ENCODE results near the gene BCR. TPM values are rescaled to one million over a fixed set of nuclear protein-coding genes. Genes with fewer than 3 reads are reported as not detected.

BCR gene
- polyA plus RNA-seq, 6 donors from 2014 or later = 2.6 to 12.1 (median 4.0) TPM; not detected in 1

DNA sequence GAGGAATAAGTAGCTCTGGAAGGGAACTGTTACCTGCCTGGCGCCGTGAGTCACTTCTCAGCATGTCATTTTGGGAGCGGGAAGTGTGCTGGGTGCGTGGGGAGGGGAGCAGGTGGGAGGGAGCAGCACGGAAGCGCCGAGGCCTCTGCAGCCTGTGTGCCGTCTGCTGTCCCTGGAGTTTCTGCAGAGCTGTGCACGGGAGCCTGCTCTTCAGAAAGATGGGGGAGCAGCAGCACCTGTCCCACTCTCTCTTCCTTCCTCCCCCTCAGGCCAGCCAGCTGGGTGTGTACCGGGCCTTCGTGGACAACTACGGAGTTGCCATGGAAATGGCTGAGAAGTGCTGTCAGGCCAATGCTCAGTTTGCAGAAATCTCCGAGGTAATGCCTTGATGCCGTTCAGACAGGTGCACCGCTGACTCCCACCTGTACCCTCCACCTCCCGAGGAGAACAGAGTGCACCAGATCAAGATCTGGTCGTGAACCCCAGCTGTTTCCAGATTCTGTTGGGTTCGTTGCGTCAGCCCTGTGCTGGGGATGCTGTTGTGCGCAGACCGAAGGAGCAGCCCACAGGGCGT, 87.9 kb downstream of the BCR start:
- Mint-ChIP-seq H3K27me3 (no peaks in the 10 kb centered on the region), H3K4me1 (peaks cover 39 to 47% (median 39%) of the 10 kb centered on the region in 3 donors), H3K4me3 (peak overlapping the region in 1 of 8 donors; percentile 1), H3K9me3 (no peaks in the 10 kb centered on the region), H3K36me3 (peaks cover 10 to 11% of the 10 kb centered on the region in 2 donors), H3K27ac (peak overlapping the region in 1 of 6 donors; percentile 29)
- ATAC-seq (ENCODE audit: low read depth in 2 of 2) = no peak
- no peak for DNase-seq

DNA sequence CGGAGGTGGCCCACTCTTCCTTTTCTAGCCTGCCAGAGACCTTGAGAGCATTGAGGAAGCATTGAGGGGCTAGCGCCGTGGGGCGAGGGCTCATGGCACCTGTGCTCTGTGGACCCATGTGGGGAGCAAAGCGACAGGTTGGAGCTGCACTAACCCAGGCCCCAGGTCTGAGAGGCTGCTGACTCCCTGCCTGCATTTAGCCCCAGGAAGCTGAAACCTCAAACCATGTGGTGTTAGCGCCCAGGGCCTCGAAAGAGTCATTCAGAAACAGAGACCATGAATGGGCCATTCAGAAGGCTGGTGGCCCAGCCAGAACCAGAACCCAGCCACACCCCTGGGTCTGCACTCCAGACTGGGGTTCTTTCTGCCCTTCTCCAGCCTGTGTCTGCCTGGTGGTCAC, 88.6 kb downstream of the BCR start:
- Mint-ChIP-seq H3K4me3 (peak overlapping the region in 2 of 8 donors; percentile 80 to 87), H3K36me3 (peaks cover 10 to 14% of the 10 kb centered on the region in 2 donors)

DNA sequence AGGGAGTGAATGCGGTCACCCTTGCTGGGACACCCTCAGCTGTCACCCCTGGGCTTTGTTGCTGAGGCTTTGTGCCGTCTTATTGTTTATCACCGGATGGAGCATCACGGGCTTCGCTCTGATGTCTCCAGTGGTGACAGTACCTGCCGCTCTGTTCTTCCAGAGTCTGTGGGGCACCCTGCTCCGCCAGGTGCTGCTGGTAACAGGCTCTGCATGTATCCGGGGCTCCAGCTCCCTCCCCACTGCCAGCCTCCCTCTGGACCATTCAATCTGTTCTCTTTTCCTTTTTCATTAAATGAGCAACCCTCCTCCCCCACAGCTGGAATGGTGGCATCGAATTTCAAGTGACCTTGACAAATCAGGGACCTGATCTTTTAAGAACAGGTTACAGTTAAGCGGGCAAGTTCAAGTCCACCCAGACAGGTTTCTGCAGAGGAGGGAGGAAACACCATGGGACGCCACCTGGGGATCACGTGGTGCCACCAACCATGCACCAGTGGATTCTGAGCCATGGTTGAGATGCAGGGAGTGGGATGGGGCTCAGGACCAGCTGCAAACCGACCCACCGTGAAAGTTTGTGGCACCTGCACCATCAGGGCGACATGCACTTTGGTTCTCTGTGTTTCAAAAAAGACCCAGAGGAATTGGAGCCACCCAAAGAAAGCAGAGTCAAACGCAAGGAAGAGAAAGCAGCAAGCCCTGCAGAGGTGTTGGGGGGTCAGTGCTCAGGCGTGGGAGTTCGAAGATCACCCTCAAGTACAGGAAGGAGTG, 89.3 kb downstream of the BCR start:
- ATAC-seq (ENCODE audit: low read depth in 2 of 2) (peak; percentile 87 to 89), DNase-seq (peak; percentile 77)
- no peaks in the 10 kb centered on the region for H3K27me3 Mint-ChIP-seq
- H3K4me3 Mint-ChIP-seq = peak overlapping the region; percentile 42 to 87 (median 74)
- H3K9me3 Mint-ChIP-seq = no peaks in the 10 kb centered on the region
- peaks cover 5 to 9% of the 10 kb centered on the region in 2 donors for H3K36me3 Mint-ChIP-seq
- peaks cover 36 to 46% (median 42%) of the 10 kb centered on the region in 3 donors for H3K4me1 Mint-ChIP-seq
- peak overlapping the region; percentile 64 to 95 (median 93) for H3K27ac Mint-ChIP-seq

More for the DNA sequence above, 88.6 kb downstream of the BCR start:
- no peaks in the 10 kb centered on the region for H3K9me3 Mint-ChIP-seq
- H3K27ac Mint-ChIP-seq = peak overlapping the region; percentile 64 to 95 (median 93)
- H3K27me3 Mint-ChIP-seq = no peaks in the 10 kb centered on the region
- DNase-seq = no peak
- ATAC-seq (ENCODE audit: low read depth in 2 of 2) = peak in 1 of 2 donors; percentile 16
- H3K4me1 Mint-ChIP-seq = peaks cover 39 to 46% (median 45%) of the 10 kb centered on the region in 3 donors

DNA sequence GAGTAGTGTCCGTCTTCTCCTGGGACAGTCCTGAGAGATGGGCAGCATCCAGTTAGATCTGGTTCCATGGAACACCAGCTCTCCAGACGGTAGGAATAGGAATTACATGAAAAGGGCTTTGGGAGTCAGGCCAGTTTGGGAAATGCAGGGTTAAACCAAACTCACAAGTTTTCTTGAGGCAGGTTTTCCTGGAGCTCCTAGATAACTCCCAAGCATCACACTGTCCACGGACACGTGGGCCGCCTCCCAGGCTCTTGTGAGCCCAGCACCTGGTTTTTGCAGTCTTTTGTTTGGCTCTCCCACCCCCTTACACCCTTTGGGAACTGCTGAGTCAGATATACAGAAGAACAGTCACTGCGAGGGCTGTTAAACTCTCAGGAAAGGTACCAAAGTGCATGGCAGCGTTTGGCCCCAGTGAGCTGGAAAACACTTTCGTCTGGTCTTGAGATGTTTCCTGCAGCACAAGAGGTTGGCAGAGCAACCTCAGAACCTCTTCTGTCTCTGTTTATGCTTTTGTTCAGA, 90.0 kb downstream of the BCR start:
- H3K4me3 Mint-ChIP-seq = peak overlapping the region; percentile 42 to 87 (median 74)
- H3K27me3 Mint-ChIP-seq = no peaks in the 10 kb centered on the region
- H3K9me3 Mint-ChIP-seq = no peaks in the 10 kb centered on the region
- peaks cover 5 to 9% of the 10 kb centered on the region in 2 donors for H3K36me3 Mint-ChIP-seq
- ATAC-seq (ENCODE audit: low read depth in 2 of 2) (no peak), DNase-seq (no peak)
- H3K27ac Mint-ChIP-seq = peak overlapping the region; percentile 64 to 95 (median 93)
- H3K4me1 Mint-ChIP-seq = peaks cover 36 to 46% (median 42%) of the 10 kb centered on the region in 3 donors

DNA sequence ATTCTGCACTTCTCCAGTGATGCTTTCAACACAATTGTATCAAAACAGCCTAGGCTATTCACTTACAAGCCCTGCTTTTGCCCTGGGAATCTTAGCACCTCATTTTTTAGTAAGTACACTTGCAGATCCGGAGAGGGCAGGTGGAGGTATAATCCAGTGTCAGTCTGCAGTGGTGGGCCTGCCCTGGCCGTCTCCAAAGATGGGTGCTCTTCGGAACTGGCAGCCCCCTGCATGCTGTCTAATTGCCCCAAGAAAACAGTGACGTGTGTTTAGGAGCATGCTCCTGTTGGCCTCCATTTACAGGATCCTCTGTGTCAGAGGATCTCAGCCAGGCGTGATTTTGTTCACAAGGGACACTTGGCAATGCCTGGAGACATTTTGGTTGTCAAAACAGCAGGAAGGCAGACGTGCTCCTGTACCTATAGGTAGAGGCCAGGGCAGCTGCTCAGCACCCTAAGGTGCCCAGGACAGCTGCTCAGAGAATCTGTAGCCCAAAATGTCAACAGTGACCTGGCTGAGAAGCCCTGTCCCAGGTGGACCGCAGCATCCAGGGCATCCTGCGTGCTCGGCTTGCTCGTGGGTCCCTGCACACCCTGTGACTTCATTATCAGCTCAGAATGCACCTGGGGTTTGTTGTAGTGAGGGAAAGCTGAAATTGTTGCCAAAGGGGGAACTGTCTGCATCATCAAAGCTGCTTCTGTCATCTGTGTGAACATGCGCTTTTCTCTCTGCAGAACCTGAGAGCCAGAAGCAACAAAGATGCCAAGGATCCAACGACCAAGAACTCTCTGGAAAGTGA, 90.7 kb downstream of the BCR start:
- H3K36me3 Mint-ChIP-seq = peaks cover 5 to 9% of the 10 kb centered on the region in 2 donors
- H3K9me3 Mint-ChIP-seq = no peaks in the 10 kb centered on the region
- DNase-seq (no peak), ATAC-seq (ENCODE audit: low read depth in 2 of 2) (no peak)
- no peaks in the 10 kb centered on the region for H3K27me3 Mint-ChIP-seq
- peak overlapping the region; percentile 69 to 93 (median 89) for H3K27ac Mint-ChIP-seq
- H3K4me1 Mint-ChIP-seq = peaks cover 35 to 52% (median 47%) of the 10 kb centered on the region in 3 donors
- H3K4me3 Mint-ChIP-seq = peak overlapping the region in 5 of 8 donors; percentile 71 to 87 (median 77)

DNA sequence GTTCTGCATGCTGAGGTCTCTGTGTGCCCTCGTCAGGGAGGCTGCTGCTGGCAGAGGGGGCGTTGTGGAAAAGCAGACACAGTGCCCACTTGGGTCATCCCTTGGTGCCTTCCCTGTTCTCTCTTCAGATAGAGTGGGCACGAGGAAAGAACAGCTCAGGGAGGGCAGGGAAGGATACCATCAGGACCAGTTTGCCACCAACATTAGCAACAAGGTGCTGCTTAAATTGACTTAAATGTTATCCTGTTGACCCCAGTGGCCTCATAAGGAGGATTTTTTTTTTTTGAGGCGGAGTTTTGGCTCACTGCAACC, 91.2 kb downstream of the BCR start:
- Mint-ChIP-seq H3K4me3 (peak overlapping the region in 1 of 8 donors; percentile 63), H3K36me3 (peaks cover 5 to 9% of the 10 kb centered on the region in 2 donors), H3K9me3 (no peaks in the 10 kb centered on the region), H3K4me1 (peaks cover 36 to 56% (median 53%) of the 10 kb centered on the region in 3 donors), H3K27ac (peak overlapping the region in 2 of 6 donors; percentile 86 to 93), H3K27me3 (no peaks in the 10 kb centered on the region)
- no peak for ATAC-seq (ENCODE audit: low read depth in 2 of 2)
- DNase-seq = no peak

DNA sequence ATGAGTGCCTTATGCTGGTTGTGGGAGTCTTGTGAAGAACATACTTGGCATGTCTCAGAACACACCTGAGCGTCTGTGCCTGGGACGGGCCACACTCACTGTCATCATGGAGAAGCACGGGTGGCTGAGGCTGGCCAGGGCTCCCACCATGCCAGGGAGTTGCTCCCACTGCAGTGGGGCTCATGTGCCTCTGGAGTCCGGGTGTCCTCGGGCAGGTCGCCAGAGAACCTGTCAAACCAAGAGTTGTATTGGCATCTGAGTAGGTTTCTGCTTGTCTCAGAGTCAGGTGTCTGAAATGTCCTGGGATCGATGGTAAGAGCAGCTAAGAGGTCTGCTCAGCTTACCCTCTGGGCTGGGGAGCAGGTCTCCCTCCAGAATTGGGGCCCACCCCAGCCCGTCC, 92.1 kb downstream of the BCR start:
- Mint-ChIP-seq H3K27ac (no peak overlapping the region), H3K36me3 (peaks cover 5 to 9% of the 10 kb centered on the region in 2 donors), H3K4me1 (peaks cover 41 to 64% (median 60%) of the 10 kb centered on the region in 3 donors), H3K27me3 (no peaks in the 10 kb centered on the region), H3K4me3 (peak overlapping the region in 1 of 8 donors; percentile 44), H3K9me3 (no peaks in the 10 kb centered on the region)
- ATAC-seq (ENCODE audit: low read depth in 2 of 2) = no peak
- no peak for DNase-seq

DNA sequence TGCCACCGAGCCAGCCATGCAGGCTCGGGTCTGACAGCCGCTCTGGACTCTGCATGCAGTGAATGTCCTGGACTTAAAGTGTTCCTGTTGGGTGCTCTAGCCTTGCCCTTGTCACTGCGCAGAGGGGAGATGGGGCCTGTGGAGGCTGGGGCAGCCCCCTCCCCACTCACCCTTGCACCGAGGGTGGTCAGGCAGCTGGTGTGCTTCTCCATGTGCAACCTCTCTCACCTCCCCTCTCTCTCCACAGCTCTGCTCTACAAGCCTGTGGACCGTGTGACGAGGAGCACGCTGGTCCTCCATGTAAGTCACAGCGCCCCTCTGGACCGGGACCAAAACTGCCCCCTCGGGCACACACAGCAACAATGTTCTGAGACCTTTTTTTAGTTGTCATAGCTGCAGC, 92.5 kb downstream of the BCR start:
- Mint-ChIP-seq H3K36me3 (peaks cover 5 to 9% of the 10 kb centered on the region in 2 donors), H3K4me3 (peak overlapping the region in 1 of 8 donors; percentile 15), H3K4me1 (peaks cover 41 to 67% (median 58%) of the 10 kb centered on the region in 3 donors), H3K27ac (peak overlapping the region in 1 of 6 donors; percentile 44), H3K27me3 (no peaks in the 10 kb centered on the region), H3K9me3 (no peaks in the 10 kb centered on the region)
- ATAC-seq (ENCODE audit: low read depth in 2 of 2) (no peak), DNase-seq (no peak)

DNA sequence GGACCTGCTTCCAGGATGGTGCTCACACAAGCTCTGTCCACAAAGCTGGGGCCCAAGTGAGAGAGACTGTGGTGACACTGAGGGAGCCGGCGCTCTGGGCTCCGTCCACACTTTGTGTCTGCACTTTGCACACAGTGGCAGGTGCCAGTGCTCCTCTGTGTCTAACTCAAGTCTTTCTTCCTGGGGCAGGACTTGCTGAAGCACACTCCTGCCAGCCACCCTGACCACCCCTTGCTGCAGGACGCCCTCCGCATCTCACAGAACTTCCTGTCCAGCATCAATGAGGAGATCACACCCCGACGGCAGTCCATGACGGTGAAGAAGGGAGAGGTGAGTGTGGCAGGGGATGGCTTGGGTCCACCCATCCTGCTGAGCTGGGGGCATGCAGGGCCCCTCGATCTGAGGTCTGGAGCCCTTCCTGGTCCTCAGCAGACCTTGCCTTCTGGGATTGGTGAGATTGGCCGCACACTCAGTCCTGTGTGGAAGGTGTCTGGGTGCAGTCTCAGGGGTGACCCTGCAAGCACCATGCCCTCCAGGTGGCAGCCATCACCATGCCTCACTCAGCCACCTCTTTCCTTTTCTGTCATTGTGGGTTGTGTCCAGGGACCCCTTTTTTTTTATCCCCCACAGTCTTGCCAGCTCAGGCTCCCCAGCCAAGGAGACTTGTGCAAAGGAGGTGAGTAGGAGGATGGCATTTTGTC, 93.3 kb downstream of the BCR start:
- Mint-ChIP-seq H3K27ac (no peak overlapping the region), H3K27me3 (no peaks in the 10 kb centered on the region), H3K9me3 (no peaks in the 10 kb centered on the region), H3K4me3 (no peak overlapping the region), H3K4me1 (peaks cover 38 to 64% (median 53%) of the 10 kb centered on the region in 3 donors), H3K36me3 (peaks cover 5 to 9% of the 10 kb centered on the region in 2 donors)
- DNase-seq (no peak), ATAC-seq (ENCODE audit: low read depth in 2 of 2) (no peak)

DNA sequence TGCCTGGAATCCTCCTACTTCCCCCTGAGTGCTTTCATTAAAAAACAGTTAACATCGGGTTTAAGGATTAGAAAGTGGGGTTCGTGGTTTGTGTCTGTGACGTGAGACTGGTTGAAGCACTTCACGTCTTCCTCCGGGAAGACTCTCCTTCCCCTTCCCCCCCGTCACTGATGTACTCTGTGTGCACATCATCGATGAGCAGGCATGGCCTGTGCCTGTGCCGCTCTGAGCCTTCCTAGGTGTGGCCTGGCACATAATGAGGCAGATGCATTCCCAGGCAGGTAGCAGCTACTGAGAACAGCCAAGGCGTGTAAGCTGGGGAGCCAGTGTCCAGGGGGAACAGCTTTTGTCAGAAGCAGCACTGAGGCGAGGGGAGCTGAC, 93.8 kb downstream of the BCR start:
- DNase-seq (no peak), ATAC-seq (ENCODE audit: low read depth in 2 of 2) (no peak)
- Mint-ChIP-seq H3K27ac (no peak overlapping the region), H3K9me3 (no peaks in the 10 kb centered on the region), H3K36me3 (peaks cover 5 to 9% of the 10 kb centered on the region in 2 donors), H3K4me3 (no peak overlapping the region), H3K4me1 (peaks cover 34 to 58% (median 47%) of the 10 kb centered on the region in 3 donors), H3K27me3 (no peaks in the 10 kb centered on the region)

DNA sequence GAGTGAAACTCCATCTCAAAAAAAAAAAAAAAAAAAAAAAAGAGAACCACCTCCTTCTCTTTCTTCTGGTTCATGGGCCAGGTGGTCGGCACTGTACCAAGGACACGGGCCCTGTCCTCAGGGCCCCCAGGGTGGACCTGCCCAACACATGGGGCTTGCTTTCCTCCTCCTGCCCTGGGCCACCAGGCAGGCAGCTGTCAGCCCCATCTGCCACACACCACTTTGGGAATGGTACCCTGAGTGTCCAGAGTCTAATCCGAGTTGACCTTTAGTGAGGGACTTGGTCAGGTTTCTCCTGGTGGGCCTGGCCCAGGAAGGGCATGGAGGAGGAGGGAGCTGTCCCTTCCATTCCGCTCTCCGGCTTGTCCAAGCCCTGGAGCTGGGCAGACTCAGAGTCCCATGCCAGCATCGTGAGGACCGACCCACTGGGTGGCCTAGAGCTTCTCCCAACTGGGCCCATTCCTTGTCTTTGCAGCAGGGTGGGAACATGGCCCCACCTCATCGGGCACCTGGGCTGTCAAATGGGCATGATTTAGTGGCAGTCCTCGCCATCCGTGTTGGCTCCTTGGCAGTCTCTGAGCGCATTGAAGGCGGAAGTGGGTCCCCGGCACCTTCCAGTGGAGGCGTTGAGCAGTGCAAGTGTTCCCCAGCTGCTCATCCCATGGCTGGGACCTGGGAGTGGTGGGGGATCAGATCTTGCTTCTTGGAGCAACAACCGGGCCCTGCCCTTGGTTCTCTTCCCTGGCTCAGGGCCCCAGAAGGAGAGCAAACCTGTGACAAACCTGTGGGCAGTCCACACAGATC, 94.8 kb downstream of the BCR start:
- peaks cover 5 to 9% of the 10 kb centered on the region in 2 donors for H3K36me3 Mint-ChIP-seq
- peak overlapping the region in 5 of 6 donors; percentile 56 to 82 (median 76) for H3K27ac Mint-ChIP-seq

DNA sequence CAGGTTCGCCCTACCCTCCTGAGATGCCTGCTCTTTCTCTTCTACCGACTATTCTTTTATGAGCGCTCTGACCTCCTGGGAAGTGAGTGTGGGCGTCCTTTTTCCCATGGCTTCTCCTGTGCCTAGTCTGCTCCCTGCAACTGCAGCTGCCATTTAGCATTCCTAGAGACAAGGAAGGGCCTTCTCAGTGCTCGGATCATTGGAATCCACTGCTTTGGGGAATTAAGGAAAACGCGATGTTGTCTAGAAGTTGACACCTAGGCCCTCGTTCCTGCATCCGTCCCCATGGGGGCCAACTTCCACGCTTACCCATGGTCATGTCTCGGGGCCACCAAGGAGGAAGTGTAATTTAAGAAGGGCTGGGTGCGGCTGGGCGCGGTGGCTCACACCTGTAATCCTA, 95.4 kb downstream of the BCR start:
- Mint-ChIP-seq H3K36me3 (peaks cover 5 to 9% of the 10 kb centered on the region in 2 donors), H3K27me3 (no peaks in the 10 kb centered on the region), H3K4me3 (peak overlapping the region in 3 of 8 donors; percentile 40 to 51 (median 44)), H3K4me1 (peaks cover 19 to 42% (median 36%) of the 10 kb centered on the region in 3 donors), H3K9me3 (no peaks in the 10 kb centered on the region), H3K27ac (peak overlapping the region; percentile 76 to 96 (median 86))
- DNase-seq = no peak
- no peak for ATAC-seq (ENCODE audit: low read depth in 2 of 2)

More for the DNA sequence above, 94.8 kb downstream of the BCR start:
- DNase-seq = no peak
- H3K27me3 Mint-ChIP-seq = no peaks in the 10 kb centered on the region
- ATAC-seq (ENCODE audit: low read depth in 2 of 2) = no peak
- peaks cover 24 to 49% (median 38%) of the 10 kb centered on the region in 3 donors for H3K4me1 Mint-ChIP-seq
- H3K9me3 Mint-ChIP-seq = no peaks in the 10 kb centered on the region
- H3K4me3 Mint-ChIP-seq = peak overlapping the region in 2 of 8 donors; percentile 42 to 51
